Choroid plexus epithelial cell (primary cell): ENCODE results near the gene RABGAP1L.
"Not testable (repeated sequence)": the region's sequence is repeated elsewhere in the genome, so short reads cannot be mapped to it uniquely, and the experiment has no call there.

Experiments used
- DNase-seq: peaks from one replicate; pipeline ENCODE4 v3.0.0-alpha.2; 2010; ENCODE audit warnings: low read depth
- H3K4me3 ChIP-seq: 2 replicates; pipeline ENCODE4 v1.5.1; 2011; ENCODE audit warnings: low read depth, mild to moderate bottlenecking, control low read depth, low read length, moderate library complexity
- CTCF ChIP-seq: conservative IDR thresholded peaks from 2 replicates; pipeline ENCODE4 v1.5.1; 2011; ENCODE audit warnings: low read depth, mild to moderate bottlenecking, control low read depth, inconsistent platforms, low read length, moderate library complexity

RABGAP1L gene

DNA sequence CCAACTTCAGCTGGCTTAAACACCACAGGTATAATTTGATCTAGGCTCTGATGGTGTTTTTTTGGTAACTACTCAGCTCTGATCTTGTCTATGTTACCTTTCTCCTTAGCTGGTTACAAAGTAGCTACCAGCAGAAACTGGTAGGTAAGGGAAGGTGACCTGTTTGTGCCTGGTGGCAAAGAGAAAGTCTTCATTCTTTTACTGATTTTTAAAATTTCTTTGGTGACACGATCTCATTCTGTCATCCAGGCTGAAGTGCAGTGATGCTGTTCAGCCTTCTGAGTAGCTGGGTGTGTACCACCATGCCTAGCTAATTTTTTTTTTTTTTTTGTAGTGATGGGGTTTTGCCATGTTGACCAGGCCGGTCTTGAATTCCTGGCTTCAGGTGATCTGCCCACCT is 62.4 kb downstream of the RABGAP1L start:
- no peak for TF ChIP-seq CTCF
- DNase-seq = no peak

GRCh38 chr1:174222166-174222949 is 63.0 kb downstream of the RABGAP1L start:
- TF ChIP-seq CTCF = no peak
- DNase-seq = peak; percentile 86
- H3K4me3 ChIP-seq = no peak overlapping the region

More for the DNA sequence above, 62.4 kb downstream of the RABGAP1L start:
- no peak overlapping the region for H3K4me3 ChIP-seq

DNA sequence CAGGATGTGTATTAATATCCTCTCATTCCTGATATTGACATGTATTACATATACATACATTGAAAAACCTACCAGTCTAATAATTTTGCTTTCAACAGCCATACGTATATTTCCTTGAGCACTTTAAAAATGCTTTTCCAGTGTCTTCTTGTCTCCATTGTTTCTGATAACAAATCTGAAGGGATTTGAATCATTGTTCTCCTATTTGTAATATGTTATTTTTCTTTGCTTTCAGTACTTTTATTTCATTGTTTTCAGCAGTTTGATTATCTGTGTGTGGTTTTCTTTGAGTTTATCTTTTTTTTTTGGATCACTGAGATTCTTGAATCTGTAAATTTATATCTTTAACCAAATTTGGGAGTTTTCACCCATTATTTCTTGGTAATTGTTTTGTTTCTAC is 65.3 kb downstream of the RABGAP1L start:
- DNase-seq = no peak
- TF ChIP-seq CTCF = no peak
- H3K4me3 ChIP-seq = no peak overlapping the region

DNA sequence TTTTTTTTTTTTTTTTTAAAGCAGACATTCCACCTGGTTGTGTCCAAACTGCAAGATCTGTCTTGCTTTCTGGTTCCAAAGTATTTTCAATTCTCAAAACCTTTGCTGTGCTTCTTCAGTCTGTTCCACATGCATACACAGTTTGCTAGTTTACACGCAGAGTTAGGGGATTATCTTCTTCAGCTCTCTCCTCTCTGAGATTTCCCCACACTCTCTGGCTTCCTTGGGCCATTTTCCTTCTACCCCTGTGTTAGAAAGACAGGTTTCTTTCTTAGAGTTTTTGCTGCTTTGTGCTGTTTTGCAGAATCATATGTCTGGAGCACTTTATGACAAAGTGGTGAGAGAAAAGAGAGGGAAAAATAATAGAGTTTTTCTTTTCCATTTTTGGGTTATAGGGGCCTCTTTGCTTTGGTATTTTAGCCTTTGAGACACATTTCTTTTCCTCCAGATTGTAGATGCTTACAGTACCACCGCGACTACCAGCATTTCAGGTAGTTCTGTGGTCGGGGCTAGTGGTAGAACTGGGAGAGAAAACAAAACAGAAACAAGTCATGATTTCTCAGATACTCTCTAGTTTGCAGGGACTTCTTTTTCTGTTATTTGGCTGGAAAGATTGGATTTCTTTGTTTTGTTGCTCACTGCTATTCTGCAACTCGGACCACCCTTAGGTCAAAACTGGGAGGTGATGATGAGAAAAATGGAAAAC is 66.3 kb downstream of the RABGAP1L start:
- TF ChIP-seq CTCF = no peak
- DNase-seq = no peak
- no peak overlapping the region for H3K4me3 ChIP-seq

DNA sequence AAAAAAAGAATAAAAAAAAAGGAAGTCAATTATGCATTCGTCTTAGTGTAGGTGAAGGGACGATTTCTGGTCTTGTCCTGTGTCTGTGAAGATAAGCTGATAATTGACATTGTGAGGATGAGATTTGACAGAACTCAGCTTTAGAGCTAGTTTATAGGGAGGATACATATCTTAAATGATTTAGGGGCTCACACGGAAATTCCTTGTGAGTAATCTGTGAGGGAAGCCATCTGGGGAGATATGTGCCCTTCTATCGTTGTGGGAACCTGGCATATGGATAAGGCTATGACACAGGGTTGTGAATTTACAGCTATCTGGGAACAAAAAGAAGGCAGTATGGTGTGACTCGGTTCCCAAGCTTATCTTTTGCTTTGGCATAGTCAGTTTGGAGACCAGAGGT is 71.1 kb downstream of the RABGAP1L start:
- no peak for TF ChIP-seq CTCF
- no peak overlapping the region for H3K4me3 ChIP-seq
- DNase-seq = no peak

DNA sequence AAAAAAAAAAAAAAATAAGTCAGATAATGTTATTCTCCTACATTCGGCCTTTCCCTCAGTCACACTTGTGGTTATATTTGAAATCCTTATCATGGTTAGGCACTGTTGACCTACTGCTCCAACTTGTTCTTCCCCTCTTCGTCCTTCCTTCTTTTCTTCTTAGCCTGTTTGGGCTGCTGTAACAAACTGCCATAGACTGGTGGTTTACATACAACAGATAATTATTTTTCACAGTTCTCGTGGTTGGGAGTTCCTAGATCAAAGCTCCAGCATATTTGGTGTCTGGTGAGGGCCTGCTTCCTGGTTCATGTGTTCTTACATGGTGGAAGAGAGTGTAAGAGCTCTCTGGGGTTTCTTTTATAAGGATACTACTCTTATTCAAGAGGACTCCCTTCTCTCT is 73.4 kb downstream of the RABGAP1L start:
- DNase-seq = no peak
- TF ChIP-seq CTCF = no peak
- no peak overlapping the region for H3K4me3 ChIP-seq

DNA sequence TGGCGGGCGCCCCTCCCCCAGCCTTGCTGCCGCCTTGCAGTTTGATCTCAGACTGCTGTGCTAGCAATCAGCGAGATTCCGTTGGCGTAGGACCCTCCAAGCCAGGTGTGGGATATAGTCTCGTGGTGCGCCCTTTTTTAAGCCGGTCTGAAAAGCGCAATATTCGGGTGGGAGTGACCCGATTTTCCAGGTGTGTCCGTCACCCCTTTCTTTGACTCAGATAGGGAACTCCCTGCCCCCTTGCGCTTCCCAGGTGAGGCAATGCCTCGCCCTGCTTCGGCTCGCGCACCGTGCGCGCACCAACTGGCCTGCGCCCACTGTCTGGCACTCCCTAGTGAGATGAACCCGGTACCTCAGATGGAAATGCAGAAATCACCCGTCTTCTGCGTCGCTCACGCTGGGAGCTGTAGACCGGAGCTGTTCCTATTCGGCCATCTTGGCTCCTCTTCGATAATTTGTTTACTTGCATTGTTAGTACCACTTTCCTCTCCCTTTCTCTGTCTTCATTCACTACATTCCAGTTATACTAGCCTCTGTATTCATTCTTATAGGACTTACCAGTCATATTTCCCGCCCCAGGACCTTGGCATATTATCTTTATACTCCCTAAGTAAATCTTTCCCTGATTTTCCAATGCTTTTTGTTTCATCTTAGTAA is 79.7 kb downstream of the RABGAP1L start:
- H3K4me3 ChIP-seq, DNase-seq: not testable (repeated sequence)
